Activated T-cell treated with anti-CD3 and anti-CD28 coated beads for 24 hours (primary cell): ENCODE data around the gene CACNA2D3.
"Not testable (repeated sequence)": the region's sequence is repeated elsewhere in the genome, so short reads cannot be mapped to it uniquely, and the experiment has no call there.

ENCODE experiments used
- DNase-seq: peaks from one replicate; pipeline ENCODE4 v3.0.0-alpha.2; 2020; ENCODE audit warnings: low read depth

Gene CACNA2D3

GRCh38 chr3:54573858-54574257, 451.5 kb downstream of the CACNA2D3 start:
- no peak for DNase-seq

- DNase-seq: no peak
Observed at GRCh38 chr3:54574906-54575617, 452.7 kb downstream of the CACNA2D3 start.

- DNase-seq: no peak
Observed at GRCh38 chr3:54575618-54575960, 453.2 kb downstream of the CACNA2D3 start.

GRCh38 chr3:54577313-54577712, 455.0 kb downstream of the CACNA2D3 start:
- DNase-seq: no peak

- no peak for DNase-seq
Observed at GRCh38 chr3:54578417-54578816, 456.1 kb downstream of the CACNA2D3 start.

GRCh38 chr3:54580453-54580852, 458.1 kb downstream of the CACNA2D3 start:
- DNase-seq: no peak

GRCh38 chr3:54582424-54582823, 460.1 kb downstream of the CACNA2D3 start:
- no peak for DNase-seq

- no peak for DNase-seq
Observed at GRCh38 chr3:54591157-54591556, 468.8 kb downstream of the CACNA2D3 start.

GRCh38 chr3:54593653-54594052, 471.3 kb downstream of the CACNA2D3 start:
- DNase-seq: no peak

GRCh38 chr3:54596087-54596486, 473.7 kb downstream of the CACNA2D3 start:
- DNase-seq: no peak

GRCh38 chr3:54599716-54600115, 477.4 kb downstream of the CACNA2D3 start:
- DNase-seq: no peak

GRCh38 chr3:54600441-54601204, 478.3 kb downstream of the CACNA2D3 start:
- no peak for DNase-seq

GRCh38 chr3:54604495-54604894, 482.1 kb downstream of the CACNA2D3 start:
- DNase-seq: no peak

- DNase-seq: no peak
Observed at GRCh38 chr3:54608041-54608440, 485.7 kb downstream of the CACNA2D3 start.

GRCh38 chr3:54619053-54619452, 496.7 kb downstream of the CACNA2D3 start:
- DNase-seq: no peak

- no peak for DNase-seq
Observed at GRCh38 chr3:54619531-54619930, 497.2 kb downstream of the CACNA2D3 start.

GRCh38 chr3:54621184-54621583, 498.8 kb downstream of the CACNA2D3 start:
- no peak for DNase-seq

GRCh38 chr3:54622678-54623077, 500.3 kb downstream of the CACNA2D3 start:
- no peak for DNase-seq

GRCh38 chr3:54625805-54626787, 503.7 kb downstream of the CACNA2D3 start:
- no peak for DNase-seq

GRCh38 chr3:54628888-54629441, 506.6 kb downstream of the CACNA2D3 start:
- no peak for DNase-seq

- DNase-seq: no peak
Observed at GRCh38 chr3:54630101-54630623, 507.8 kb downstream of the CACNA2D3 start.

GRCh38 chr3:54631001-54631400, 508.6 kb downstream of the CACNA2D3 start:
- DNase-seq: not testable (repeated sequence)
